Endothelial cell of umbilical vein (primary cell): Measurements from ENCODE around the gene RENBP. TPM values are rescaled to one million over a fixed set of nuclear protein-coding genes. Genes with fewer than 3 reads are reported as not detected.

Experiments used
- BruUV-seq: library from RNA; stranded (reverse); fragments of 400-500 nt; replicated peaks from 2 replicates; lab custom pipeline; 2021; lab: Mats Ljungman, UMichigan
- CTCF ChIA-PET: fragments of 300-600, 350-600 bp; sonication (Branson Sonifier 250); formaldehyde crosslinking; loops from one replicate; lab custom pipeline; 2021; ENCODE audit warnings: antibody characterized with exemption, inconsistent platforms; lab: Charles Lee
- POLR2A ChIA-PET: fragments of 300-600, 350-600 bp; sonication (Branson Sonifier 250); formaldehyde crosslinking; loops from one replicate; lab custom pipeline; 2021; ENCODE audit warnings: antibody characterized with exemption, inconsistent platforms; lab: Charles Lee
- DNase-seq: peaks from one replicate; pipeline ENCODE4 v3.0.0-alpha.2; 2011; ENCODE audit warnings: low read depth, low spot score
- FAIRE-seq: peaks from 2 replicates; lab custom pipeline; 2011; peaks lifted over from hg19 to GRCh38; lab: Jason Lieb, UNC
- H2AFZ ChIP-seq: 2 replicates; pipeline ENCODE4 v1.6.0; 2012; ENCODE audit warnings: low read depth, low read length, control low read depth, inconsistent platforms
- H3K27ac ChIP-seq: 2 replicates; pipeline ENCODE4 v1.5.1; 2011; ENCODE audit warnings: low read depth, mild to moderate bottlenecking, control low read depth, low read length, moderate library complexity; ENCODE audit not compliant: insufficient read depth
- H3K27me3 ChIP-seq, 2 experiments: 2 replicates each; pipeline versions ENCODE4 v1.6.0 to v1.6.1; 2011; ENCODE audit warnings: low read length in 2 of 2, mixed read lengths in 1 of 2; ENCODE audit not compliant: control insufficient read depth in 2 of 2, insufficient read depth in 2 of 2
- H3K36me3 ChIP-seq, 2 experiments: 2 replicates in 1 of 2; 3 replicates in 1 of 2; pipeline ENCODE4 v1.5.1; 2011; ENCODE audit warnings: low read length in 2 of 2, mild to moderate bottlenecking in 1 of 2, moderate library complexity in 1 of 2; ENCODE audit not compliant: control insufficient read depth in 2 of 2, insufficient read depth in 2 of 2; ENCODE audit errors: extremely low read depth in 1 of 2
- H3K4me1 ChIP-seq: 3 replicates; pipeline ENCODE4 v1.5.1; 2011; ENCODE audit warnings: mild to moderate bottlenecking, low read length; ENCODE audit not compliant: control insufficient read depth, insufficient read depth; ENCODE audit errors: extremely low read depth
- H3K4me2 ChIP-seq: 2 replicates; pipeline ENCODE4 v1.6.1; 2011; ENCODE audit warnings: low read length, control low read depth, mixed read lengths; ENCODE audit not compliant: insufficient read depth
- H3K4me3 ChIP-seq, 3 experiments: fragments of 200-600 bp in 1 of 3; sonication (generic), shearing (Covaris generic) in 1 of 3; replicated peaks in 1 of 3; 2 replicates each; pipeline ENCODE4 v1.5.1; 2011 to 2016; ENCODE audit warnings: control low read depth in 3 of 3, low read length in 3 of 3, mild to moderate bottlenecking in 2 of 3, inconsistent platforms in 1 of 3, low read depth in 1 of 3, moderate library complexity in 1 of 3; ENCODE audit not compliant: insufficient read depth in 1 of 3
- H3K79me2 ChIP-seq: 2 replicates; pipeline ENCODE4 v1.6.0; 2012; ENCODE audit warnings: low read length, inconsistent platforms; ENCODE audit not compliant: control insufficient read depth, insufficient read depth
- H3K9ac ChIP-seq: replicated peaks from 2 replicates; pipeline ENCODE3; 2011; ENCODE audit warnings: low read length, control low read depth; ENCODE audit not compliant: insufficient read depth; ENCODE audit errors: extremely low read depth
- H3K9me1 ChIP-seq: replicated peaks from 3 replicates; pipeline ENCODE4 v1.6.0; 2011; ENCODE audit warnings: mild to moderate bottlenecking, low read length; ENCODE audit not compliant: control insufficient read depth, insufficient read depth; ENCODE audit errors: extremely low read depth
- H3K9me3 ChIP-seq: replicated peaks from 2 replicates; pipeline ENCODE4 v1.5.1; 2012; ENCODE audit warnings: low read length, inconsistent platforms; ENCODE audit not compliant: control insufficient read depth, insufficient read depth
- H4K20me1 ChIP-seq: replicated peaks from 2 replicates; pipeline ENCODE3; 2011; ENCODE audit warnings: mild to moderate bottlenecking, low read length; ENCODE audit not compliant: control insufficient read depth, insufficient read depth; ENCODE audit errors: extremely low read depth
- EZH2 ChIP-seq: IDR thresholded peaks from 2 replicates; pipeline ENCODE4 v1.6.1; 2012; ENCODE audit warnings: borderline replicate concordance, low read depth, mild to moderate bottlenecking, moderate library complexity, low read length, inconsistent platforms; ENCODE audit not compliant: severe bottlenecking
- FOS ChIP-seq: IDR thresholded peaks from 2 replicates; pipeline ENCODE4 v1.6.1; 2011; ENCODE audit warnings: mild to moderate bottlenecking, low read length, moderate library complexity, borderline replicate concordance; ENCODE audit not compliant: insufficient read depth
- GATA2 ChIP-seq: IDR thresholded peaks from 2 replicates; pipeline ENCODE4 v1.7.0; 2011; ENCODE audit warnings: low read depth, mild to moderate bottlenecking, moderate library complexity, mixed read lengths, low read length; ENCODE audit not compliant: insufficient read length, insufficient read depth
- JUN ChIP-seq: IDR thresholded peaks from 2 replicates; pipeline ENCODE4 v1.6.1; 2011; ENCODE audit warnings: borderline replicate concordance, low read depth; ENCODE audit not compliant: insufficient read length, insufficient read depth
- MYC ChIP-seq: IDR thresholded peaks from one replicate; pipeline ENCODE4 v1.6.1; 2011; ENCODE audit warnings: mild to moderate bottlenecking, low read depth, low read length
- POLR2A ChIP-seq: IDR thresholded peaks from 2 replicates; pipeline ENCODE4 v1.6.1; 2012; ENCODE audit warnings: low read depth, mild to moderate bottlenecking, control low read depth, low read length
- POLR2AphosphoS5 ChIP-seq: IDR thresholded peaks from 2 replicates; pipeline ENCODE4 v1.6.1; 2012; ENCODE audit warnings: low read depth, mild to moderate bottlenecking, control low read depth, low read length, moderate library complexity; ENCODE audit not compliant: insufficient read depth
- dilution Hi-C: fragments of 300-500 bp; cut with MboI; formaldehyde crosslinking; loops from one replicate; pipeline ENCODE4 v1.15.0; 2019; ENCODE audit warnings: low sequenced_read_pairs; ENCODE audit not compliant: extremely low pct_ligation_motif_present
- intact Hi-C: fragments of 100-400 bp; cut with micrococcal nuclease; formaldehyde crosslinking; loops from one replicate; pipeline ENCODE4 v1.10.0; 2022
- polyA plus RNA-seq, 4 experiments: library from polyadenylated mRNA; depleted of rRNA in 3 of 4; stranded (reverse) in 3 of 4; unstranded in 1 of 4; fragments of >200 nt; gene quantifications; 2 replicates each; pipeline versions ENCODE4 v1.2.1 to v1.2.3, GENCODE V29; 2011 to 2012; ENCODE audit warnings: missing spikeins in 1 of 4
- total RNA-seq: library from RNA; stranded (reverse); gene quantifications from 2 replicates; pipeline ENCODE4 v1.2.3, GENCODE V29; 2021
- TF ChIP-seq, protein P1 (sequence below): IDR thresholded peaks from 2 replicates; pipeline ENCODE4 v1.6.1; 2011; ENCODE audit not compliant: insufficient read depth, insufficient read length
- TF ChIP-seq, protein P2 (sequence below), 2 donors: IDR thresholded peaks; 1 replicate in 1 of 2; 2 replicates in 1 of 2; pipeline ENCODE4 v1.5.1; 2011; ENCODE audit warnings: low read length in 2 of 2, mild to moderate bottlenecking in 2 of 2, moderate library complexity in 2 of 2, control low read depth in 1 of 2, inconsistent platforms in 1 of 2, low read depth in 1 of 2; ENCODE audit not compliant: insufficient read depth in 1 of 2; ENCODE audit errors: extremely low read depth in 1 of 2

RENBP gene
- total and polyA plus RNA-seq, 2 donors (not counting 3 experiments of a cell fraction or from before 2014, with no cell fraction given): 8.0 to 16.0 TPM

DNA sequence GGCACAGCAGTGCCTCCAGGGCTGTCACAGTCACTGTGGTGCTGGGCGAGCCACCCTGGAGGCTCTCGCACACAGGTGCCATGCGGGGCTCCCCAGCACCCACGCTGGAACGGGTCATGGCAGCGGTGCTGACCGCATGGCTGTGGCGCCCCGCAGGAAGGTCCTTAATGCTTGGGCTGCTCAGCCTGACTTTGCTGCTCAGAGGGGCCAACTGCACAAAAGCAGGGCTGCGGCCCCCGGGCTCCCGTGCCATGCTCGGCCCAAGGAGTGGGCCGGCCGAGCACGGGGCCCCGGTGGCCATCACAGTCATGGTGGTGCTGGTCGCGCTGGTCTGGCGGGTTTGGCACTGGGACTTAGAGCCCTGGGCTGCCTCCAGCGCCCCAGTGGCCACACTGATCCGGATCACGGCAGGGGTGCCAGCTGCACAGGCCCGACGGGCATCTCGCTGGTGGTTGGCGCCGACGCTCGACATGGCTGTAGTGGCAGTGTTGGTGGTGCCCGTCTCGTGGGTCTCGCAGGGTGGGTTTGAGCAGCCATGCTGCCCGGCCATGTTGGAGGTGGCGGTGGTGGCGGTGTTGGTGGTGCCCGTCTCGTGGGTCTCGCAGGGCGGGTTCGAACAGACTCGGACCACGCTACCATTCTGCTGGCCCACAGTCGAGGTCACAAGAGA, 10.2 kb upstream of the RENBP start:
- H3K79me2 ChIP-seq: peaks cover 9% of the 10 kb centered on the region
- FAIRE-seq (no peak), DNase-seq (no peak)
- H3K9me3 ChIP-seq: no peaks in the 10 kb centered on the region
- dilution Hi-C loops (no loop called here), intact Hi-C loops (no loop called here)
- H3K9ac ChIP-seq: no peak overlapping the region
- H3K4me1 ChIP-seq: peaks cover 11% of the 10 kb centered on the region
- no peak overlapping the region for H2AFZ ChIP-seq
- no peaks in the 10 kb centered on the region for H3K27me3 ChIP-seq
- H3K27ac ChIP-seq: no peak overlapping the region
- H3K9me1 ChIP-seq: no peaks in the 10 kb centered on the region
- TF ChIP-seq, protein P1, sequence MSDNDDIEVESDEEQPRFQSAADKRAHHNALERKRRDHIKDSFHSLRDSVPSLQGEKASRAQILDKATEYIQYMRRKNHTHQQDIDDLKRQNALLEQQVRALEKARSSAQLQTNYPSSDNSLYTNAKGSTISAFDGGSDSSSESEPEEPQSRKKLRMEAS: no peak
- no peak for TF ChIP-seq GATA2
- TF ChIP-seq, protein P2, sequence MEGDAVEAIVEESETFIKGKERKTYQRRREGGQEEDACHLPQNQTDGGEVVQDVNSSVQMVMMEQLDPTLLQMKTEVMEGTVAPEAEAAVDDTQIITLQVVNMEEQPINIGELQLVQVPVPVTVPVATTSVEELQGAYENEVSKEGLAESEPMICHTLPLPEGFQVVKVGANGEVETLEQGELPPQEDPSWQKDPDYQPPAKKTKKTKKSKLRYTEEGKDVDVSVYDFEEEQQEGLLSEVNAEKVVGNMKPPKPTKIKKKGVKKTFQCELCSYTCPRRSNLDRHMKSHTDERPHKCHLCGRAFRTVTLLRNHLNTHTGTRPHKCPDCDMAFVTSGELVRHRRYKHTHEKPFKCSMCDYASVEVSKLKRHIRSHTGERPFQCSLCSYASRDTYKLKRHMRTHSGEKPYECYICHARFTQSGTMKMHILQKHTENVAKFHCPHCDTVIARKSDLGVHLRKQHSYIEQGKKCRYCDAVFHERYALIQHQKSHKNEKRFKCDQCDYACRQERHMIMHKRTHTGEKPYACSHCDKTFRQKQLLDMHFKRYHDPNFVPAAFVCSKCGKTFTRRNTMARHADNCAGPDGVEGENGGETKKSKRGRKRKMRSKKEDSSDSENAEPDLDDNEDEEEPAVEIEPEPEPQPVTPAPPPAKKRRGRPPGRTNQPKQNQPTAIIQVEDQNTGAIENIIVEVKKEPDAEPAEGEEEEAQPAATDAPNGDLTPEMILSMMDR (IDR thresholded peaks at IDR 0.05; ENCODE audit: extremely low read depth in 1 of 2, insufficient read depth in 1 of 2, low read depth in 1 of 2, low read length in 2 of 2): no peak
- no peak for TF ChIP-seq EZH2
- TF ChIP-seq POLR2A: no peak
- no peak for TF ChIP-seq FOS
- TF ChIP-seq POLR2AphosphoS5: no peak
- TF ChIP-seq MYC: no peak
- TF ChIP-seq JUN: no peak
- H3K36me3 ChIP-seq: peaks cover 21 to 70% of the 10 kb centered on the region in 2 experiments
- H3K4me3 ChIP-seq: no peak overlapping the region
- POLR2A ChIA-PET: no interaction called here
- H3K4me2 ChIP-seq: no peak overlapping the region
- CTCF ChIA-PET: no interaction called here
- BruUV-seq: TSS peak; percentile 13
- H4K20me1 ChIP-seq: no peaks in the 10 kb centered on the region
